Urinary bladder (tissue), 4 donors: ENCODE measurements around the gene SPOP. TPM values are rescaled to one million over a fixed set of nuclear protein-coding genes. Genes with fewer than 3 reads are reported as not detected.

Experiments
- DNase-seq: peaks from one replicate; pipeline ENCODE4 v3.0.0-alpha.2; 2015; ENCODE audit errors: extremely low spot score
- H3K27ac ChIP-seq: one replicate; pipeline ENCODE4 v1.5.1; 2013; ENCODE audit warnings: low read depth, mild to moderate bottlenecking, moderate library complexity
- H3K36me3 ChIP-seq: one replicate; pipeline ENCODE4 v1.6.1; 2013; ENCODE audit warnings: mild to moderate bottlenecking, moderate library complexity; ENCODE audit not compliant: insufficient read depth
- H3K4me1 ChIP-seq: one replicate; pipeline ENCODE4 v1.6.1; 2013; ENCODE audit warnings: mild to moderate bottlenecking, moderate library complexity; ENCODE audit not compliant: insufficient read depth
- H3K4me3 ChIP-seq: one replicate; pipeline ENCODE4 v1.5.1; 2013; ENCODE audit warnings: low read depth, low read length
- WGBS: extraction: QIAGEN DNeasy Blood & Tissue Kit; methylation state at CpG from one replicate; pipeline ENCODE4 v1.1.7; 2013; 5-methylcytosine and 5-hydroxymethylcytosine counted together
- polyA plus RNA-seq: library from polyadenylated mRNA; stranded (reverse); fragments of 200-250 nt; gene quantifications from one replicate; pipeline ENCODE4 v1.2.3, GENCODE V29; 2013
- total RNA-seq: library from RNA; depleted of rRNA; stranded (reverse); fragments of >200 nt; gene quantifications from one replicate; pipeline ENCODE4 v1.2.3, GENCODE V29; 2014
- donor health status: healthy with polysubstance abuse.
- donor health status: healthy.

The SPOP gene
- total and polyA plus RNA-seq, 2 donors = 92.4 to 174 TPM

DNA sequence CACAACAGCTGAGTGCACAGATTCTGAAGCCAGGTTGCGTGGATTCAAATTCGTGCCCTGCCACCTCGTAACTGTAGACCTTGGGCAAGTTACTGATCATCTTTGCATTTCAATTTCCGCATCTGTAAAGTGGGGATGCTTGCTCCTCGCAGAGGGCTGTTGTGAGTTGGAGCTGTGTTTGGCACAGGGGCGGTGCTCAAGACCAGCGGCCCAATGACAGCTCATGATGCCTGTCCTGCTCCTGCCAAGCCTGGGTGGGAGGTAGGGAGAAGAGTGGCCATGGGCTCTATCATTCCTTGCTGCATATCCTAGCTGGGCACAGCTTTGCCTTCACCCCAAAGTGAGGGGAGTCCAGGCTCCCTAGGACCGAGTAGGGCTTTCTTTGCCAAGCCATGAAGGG, 89.6 kb downstream of the SPOP start:
- Histone ChIP-seq H3K27ac (no peak overlapping the region), H3K4me1 (no peaks in the 10 kb centered on the region), H3K36me3 (no peaks in the 10 kb centered on the region), H3K4me3 (no peak overlapping the region)
- 87% methylated on average over 8 of the region's 8 CpGs for WGBS
- no peak for DNase-seq

DNA sequence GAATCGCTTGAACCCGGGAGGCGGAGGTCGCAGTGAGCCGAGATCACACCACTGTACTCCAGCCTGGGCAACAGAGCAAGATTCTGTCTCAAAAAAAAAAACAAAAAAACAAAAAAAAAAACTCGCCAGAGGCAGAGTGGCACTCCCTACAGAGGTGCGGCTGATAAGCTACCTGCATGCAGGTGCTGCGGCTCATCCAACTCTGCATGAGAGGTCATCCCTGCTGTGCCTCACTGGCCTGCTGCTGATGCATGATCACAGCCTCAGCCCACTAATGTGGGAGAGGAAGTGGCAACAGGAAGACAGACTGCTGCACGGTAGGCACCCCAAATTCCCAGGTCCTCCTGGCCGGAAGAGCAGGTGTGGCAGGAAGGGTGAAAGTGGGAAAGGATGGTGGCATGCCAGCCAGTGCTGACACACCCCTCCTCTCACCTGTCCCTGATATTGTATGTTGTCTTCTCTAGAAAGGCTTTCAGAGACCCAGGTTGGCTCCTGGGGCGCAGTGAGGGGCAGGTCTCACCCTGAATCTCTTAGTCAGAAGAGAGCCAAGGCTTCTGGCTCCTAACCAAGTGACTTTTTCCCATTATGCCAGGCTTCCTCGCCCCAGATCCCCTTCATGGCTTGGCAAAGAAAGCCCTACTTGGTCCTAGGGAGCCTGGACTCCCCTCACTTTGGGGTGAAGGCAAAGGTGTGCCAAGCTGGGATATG, 90.4 kb downstream of the SPOP start:
- no peaks in the 10 kb centered on the region for H3K36me3 ChIP-seq
- no peak overlapping the region for H3K4me3 ChIP-seq
- H3K4me1 ChIP-seq = no peaks in the 10 kb centered on the region
- no peak for DNase-seq
- 83% methylated on average over 12 of the region's 12 CpGs for WGBS
- H3K27ac ChIP-seq = no peak overlapping the region

DNA sequence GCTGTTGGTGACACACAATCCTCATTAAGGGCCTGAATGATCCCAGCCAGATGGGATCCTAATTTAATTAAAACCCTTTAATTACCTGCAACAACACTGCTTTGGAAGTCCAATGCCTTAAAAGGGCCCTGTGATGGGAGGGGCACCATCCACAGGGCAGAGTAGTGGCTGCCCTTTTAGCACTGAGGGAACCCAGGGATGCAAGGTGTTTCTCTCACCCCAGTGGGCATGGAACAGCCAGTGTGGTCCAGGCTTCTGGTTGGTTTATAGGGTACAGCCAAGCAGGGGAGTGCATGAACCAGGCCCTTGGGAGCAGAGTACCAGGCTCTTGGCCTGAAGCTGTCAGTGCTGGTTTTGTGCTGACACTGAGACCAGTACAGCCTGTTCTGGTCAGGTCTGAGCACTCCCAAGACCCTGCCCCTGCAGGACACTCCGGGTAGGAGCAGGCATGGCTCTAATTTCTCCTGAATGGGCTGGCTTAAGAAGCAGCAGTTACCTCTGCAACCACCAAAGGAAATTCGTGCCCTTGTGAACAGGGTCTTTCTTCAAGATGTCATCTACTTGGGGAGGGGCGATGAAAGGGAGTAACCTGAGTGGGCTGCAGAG, 92.4 kb downstream of the SPOP start:
- WGBS = 61% methylated on average over 3 of the region's 3 CpGs
- Histone ChIP-seq H3K4me3 (no peak overlapping the region), H3K36me3 (no peaks in the 10 kb centered on the region), H3K4me1 (no peaks in the 10 kb centered on the region), H3K27ac (no peak overlapping the region)
- DNase-seq = no peak

DNA sequence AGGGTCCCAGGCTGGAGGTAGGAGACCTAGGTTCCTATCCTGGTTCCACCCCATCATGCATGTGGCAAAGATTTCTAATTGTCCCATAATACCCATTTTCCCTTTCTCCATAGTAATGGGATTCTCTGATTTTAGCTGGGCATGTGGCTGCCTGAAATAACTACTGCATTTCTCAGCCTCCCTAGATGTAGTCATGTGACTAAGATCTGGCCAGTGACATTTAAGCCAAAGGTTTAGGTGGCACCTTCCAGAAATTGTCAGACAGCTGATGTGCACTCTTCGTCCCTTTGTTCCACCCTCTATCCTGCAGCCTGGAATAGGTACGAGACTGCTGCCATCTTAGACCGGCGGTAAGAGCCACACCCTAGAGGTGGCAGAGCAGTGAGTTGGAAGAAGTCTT, 94.0 kb downstream of the SPOP start:
- no peak overlapping the region for H3K27ac ChIP-seq
- H3K36me3 ChIP-seq = no peaks in the 10 kb centered on the region
- no peaks in the 10 kb centered on the region for H3K4me1 ChIP-seq
- 93% methylated on average over 4 of the region's 4 CpGs for WGBS
- DNase-seq = no peak
- H3K4me3 ChIP-seq = no peak overlapping the region

DNA sequence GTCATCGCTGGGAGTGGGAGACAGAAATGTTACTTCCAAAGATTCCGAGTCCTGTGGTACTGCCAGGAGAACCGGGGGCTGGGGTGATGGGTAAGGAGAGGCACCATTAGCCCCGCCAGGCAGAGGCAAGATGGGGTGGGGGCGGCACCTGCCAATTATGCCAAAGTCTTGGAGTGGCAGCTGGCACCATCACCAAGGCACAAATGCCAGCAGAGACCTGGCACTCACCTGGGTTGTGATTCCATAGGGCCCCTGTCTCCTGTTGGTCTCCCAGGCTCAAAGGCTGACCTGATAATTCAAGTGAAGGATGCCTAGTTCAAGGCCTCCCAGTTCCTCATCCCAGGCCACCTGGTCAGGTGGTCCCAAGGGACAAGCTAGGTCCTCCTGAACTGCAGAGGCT, 94.7 kb downstream of the SPOP start:
- H3K4me1 ChIP-seq = no peaks in the 10 kb centered on the region
- H3K4me3 ChIP-seq = no peak overlapping the region
- no peak overlapping the region for H3K27ac ChIP-seq
- 93% methylated on average over 5 of the region's 5 CpGs for WGBS
- no peaks in the 10 kb centered on the region for H3K36me3 ChIP-seq
- no peak for DNase-seq

DNA sequence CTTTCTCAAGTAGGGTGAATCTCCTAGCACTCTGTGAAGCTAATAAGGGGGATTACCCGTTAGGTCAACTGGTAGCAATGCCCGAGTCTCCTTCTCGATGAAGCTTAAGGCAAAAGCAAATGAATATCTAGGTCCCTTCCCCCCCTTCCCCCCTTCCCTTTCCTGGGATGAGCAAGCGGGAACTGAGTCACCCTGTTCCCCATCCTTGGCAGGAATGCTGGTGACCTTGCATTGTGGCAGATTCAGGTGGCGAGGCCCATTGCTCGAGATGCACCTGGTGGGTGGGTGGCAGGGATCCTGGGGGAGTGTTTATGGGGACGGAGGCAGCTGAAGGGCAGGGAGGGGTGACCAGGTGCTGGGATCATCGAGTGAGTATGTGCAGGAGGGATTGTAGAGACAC, 95.1 kb downstream of the SPOP start:
- WGBS = 81% methylated on average over 8 of the region's 8 CpGs
- no peaks in the 10 kb centered on the region for H3K36me3 ChIP-seq
- H3K4me3 ChIP-seq = no peak overlapping the region
- H3K4me1 ChIP-seq = no peaks in the 10 kb centered on the region
- H3K27ac ChIP-seq = no peak overlapping the region
- no peak for DNase-seq

DNA sequence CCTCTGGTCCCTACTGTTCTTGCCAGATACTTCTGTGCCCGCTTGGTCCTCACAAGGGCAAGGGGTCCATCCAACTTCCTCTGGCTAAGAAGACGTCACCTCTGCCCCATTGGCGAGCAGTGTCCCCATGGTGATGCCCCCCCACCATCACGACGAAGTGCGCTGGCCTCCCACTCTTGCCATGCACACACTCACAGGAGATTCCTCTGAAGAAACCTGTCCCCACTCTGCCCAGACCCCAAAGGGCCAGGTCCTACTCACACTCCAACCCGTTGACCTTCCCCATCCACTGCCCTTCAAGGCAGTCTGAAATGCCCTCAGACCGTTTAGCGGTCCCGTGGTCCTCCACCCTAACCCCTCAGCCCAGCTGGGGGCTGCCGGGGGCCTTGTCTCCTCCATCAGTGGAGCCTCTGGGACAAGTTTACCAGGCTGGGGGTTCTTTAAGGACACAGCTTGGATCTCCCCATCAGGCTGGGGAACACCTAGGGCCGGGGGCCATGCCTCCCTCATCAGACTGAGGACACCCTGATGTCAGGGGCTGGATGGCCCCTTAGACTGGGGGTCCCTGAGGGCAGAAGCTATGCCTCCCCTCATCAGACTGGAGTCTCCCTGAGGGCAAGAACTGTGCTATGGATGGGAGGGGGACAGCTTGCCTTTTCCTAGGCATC, 95.7 kb downstream of the SPOP start:
- Histone ChIP-seq H3K4me1 (no peaks in the 10 kb centered on the region), H3K27ac (no peak overlapping the region), H3K4me3 (no peak overlapping the region), H3K36me3 (no peaks in the 10 kb centered on the region)
- 86% methylated on average over 12 of the region's 12 CpGs for WGBS
- DNase-seq = no peak

DNA sequence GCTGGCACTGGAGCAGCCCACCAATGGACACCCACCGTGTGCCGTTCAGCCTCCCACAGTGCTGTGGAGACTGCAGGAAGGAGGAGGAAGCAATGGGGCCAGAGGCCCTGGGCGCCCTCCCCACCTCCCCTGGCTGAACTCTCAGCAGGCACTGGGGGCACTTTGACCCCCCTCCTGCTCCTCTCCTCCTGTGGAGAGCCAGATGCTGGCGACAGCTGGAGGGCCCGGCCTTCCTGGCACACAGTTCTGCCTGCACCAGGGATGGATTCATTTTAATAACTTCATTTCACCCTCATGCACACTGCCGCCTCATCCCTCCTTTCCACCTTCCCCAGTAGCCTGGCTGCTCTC, 96.3 kb downstream of the SPOP start:
- Histone ChIP-seq H3K4me1 (no peaks in the 10 kb centered on the region), H3K36me3 (no peaks in the 10 kb centered on the region), H3K4me3 (no peak overlapping the region), H3K27ac (no peak overlapping the region)
- 57% methylated on average over 6 of the region's 6 CpGs for WGBS
- DNase-seq = no peak

DNA sequence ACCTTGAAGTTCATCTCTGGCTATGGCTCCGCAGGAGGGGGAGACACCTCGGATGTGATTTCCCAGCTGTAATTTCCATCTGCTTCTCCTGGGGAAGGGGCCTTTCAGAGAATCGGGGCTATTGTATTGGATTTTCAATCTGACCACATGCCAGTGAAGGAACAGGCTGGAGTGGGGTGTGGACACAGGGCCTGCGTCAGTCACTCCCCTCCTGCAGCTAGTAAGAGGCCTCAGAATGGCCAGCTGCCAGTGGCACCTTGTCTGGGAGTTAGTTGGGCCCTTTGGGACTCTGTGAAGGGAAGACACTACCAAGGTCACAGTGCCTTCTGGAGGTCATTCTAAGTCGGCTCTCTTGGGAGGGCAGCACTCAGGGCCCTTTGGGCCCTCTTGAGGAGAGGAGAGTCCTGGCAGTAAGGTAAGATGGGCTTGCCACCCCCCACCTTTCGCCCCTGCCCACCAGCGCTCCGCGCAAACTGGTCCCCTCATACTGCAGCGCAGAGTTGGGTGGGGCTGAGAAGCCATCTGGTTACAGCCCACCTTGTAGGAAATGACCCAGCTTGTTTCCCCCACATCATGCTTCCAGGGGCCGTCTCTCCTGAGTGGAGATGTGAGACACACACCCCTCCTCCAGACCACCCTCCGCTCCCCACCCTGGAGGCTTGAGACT, 96.8 kb downstream of the SPOP start:
- no peak for DNase-seq
- 84% methylated on average over 12 of the region's 12 CpGs for WGBS
- Histone ChIP-seq H3K4me1 (no peaks in the 10 kb centered on the region), H3K36me3 (no peaks in the 10 kb centered on the region), H3K27ac (no peak overlapping the region), H3K4me3 (no peak overlapping the region)

DNA sequence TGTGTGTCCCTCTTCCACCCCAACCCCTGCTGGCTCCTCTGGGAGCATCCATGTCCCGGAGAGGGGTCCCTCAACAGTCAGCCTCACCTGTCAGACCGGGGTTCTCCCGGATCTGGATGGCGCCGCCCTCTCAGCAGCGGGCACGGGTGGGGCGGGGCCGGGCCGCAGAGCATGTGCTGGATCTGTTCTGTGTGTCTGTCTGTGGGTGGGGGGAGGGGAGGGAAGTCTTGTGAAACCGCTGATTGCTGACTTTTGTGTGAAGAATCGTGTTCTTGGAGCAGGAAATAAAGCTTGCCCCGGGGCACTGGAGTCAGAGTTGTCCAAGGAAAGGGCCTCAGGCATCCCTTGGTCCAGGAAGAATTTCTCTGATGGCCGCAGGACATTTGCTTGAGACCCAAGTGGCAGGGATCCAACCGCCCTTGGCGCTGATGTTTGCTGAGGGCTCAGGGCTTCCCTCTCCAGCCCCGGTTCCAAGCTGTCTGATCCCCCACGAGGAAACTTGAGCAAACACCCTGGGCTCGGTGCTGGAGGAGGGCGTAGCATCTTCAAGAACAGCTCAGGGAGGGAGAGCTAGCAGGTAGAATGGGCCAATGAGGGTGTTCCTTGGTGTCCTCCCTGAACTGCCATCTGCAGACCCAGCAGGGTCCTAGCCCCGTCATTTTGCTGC, 97.7 kb downstream of the SPOP start:
- WGBS = 87% methylated on average over 21 of the region's 21 CpGs
- H3K4me1 ChIP-seq = no peaks in the 10 kb centered on the region
- no peak for DNase-seq
- no peaks in the 10 kb centered on the region for H3K36me3 ChIP-seq
- no peak overlapping the region for H3K27ac ChIP-seq
- H3K4me3 ChIP-seq = no peak overlapping the region

DNA sequence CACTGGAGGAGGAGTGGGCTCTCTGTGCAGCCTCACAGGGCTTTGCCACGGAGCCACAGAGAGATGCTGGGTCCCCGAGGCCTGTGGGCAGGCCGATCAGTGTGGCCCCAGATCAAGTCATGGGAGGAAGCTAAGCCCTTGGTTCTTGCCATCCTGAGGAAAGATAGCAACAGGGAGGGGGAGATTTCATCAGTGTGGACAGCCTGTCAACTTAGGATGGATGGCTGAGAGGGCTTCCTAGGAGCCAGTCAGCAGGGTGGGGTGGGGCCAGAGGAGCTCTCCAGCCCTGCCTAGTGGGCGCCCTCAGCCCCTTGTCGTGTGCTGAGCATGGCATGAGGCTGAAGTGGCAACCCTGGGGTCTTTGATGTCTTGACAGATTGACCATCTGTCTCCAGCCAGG, 98.4 kb downstream of the SPOP start:
- H3K4me3 ChIP-seq = no peak overlapping the region
- no peak overlapping the region for H3K27ac ChIP-seq
- 93% methylated on average over 5 of the region's 5 CpGs for WGBS
- DNase-seq = no peak
- H3K36me3 ChIP-seq = no peaks in the 10 kb centered on the region
- no peaks in the 10 kb centered on the region for H3K4me1 ChIP-seq

DNA sequence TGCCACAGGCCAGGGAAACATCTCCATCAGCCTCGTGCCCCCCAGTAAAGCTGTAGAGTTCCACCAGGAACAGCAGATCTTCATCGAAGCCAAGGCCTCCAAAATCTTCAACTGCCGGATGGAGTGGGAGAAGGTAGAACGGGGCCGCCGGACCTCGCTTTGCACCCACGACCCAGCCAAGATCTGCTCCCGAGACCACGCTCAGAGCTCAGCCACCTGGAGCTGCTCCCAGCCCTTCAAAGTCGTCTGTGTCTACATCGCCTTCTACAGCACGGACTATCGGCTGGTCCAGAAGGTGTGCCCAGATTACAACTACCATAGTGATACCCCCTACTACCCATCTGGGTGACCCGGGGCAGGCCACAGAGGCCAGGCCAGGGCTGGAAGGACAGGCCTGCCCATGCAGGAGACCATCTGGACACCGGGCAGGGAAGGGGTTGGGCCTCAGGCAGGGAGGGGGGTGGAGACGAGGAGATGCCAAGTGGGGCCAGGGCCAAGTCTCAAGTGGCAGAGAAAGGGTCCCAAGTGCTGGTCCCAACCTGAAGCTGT, 98.9 kb downstream of the SPOP start:
- no peak for DNase-seq
- WGBS = 90% methylated on average over 17 of the region's 17 CpGs
- no peaks in the 10 kb centered on the region for H3K36me3 ChIP-seq
- H3K27ac ChIP-seq = no peak overlapping the region
- H3K4me1 ChIP-seq = no peaks in the 10 kb centered on the region
- H3K4me3 ChIP-seq = no peak overlapping the region

DNA sequence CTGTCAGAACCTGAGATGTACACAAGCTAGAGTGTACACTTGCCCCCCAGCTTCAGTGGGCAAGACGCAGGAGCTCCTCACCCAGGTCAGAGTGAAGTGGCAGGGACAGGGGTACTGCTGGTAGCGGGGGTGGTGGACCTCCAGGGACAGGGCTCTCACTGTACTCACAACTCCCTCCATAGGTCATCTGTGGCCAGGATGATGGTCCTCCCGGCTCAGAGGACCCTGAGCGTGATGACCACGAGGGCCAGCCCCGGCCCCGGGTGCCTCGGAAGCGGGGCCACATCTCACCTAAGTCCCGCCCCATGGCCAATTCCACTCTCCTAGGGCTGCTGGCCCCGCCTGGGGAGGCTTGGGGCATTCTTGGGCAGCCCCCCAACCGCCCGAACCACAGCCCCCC, 99.5 kb downstream of the SPOP start:
- Histone ChIP-seq H3K4me1 (no peaks in the 10 kb centered on the region), H3K27ac (no peak overlapping the region)

More for the DNA sequence above, 99.5 kb downstream of the SPOP start:
- H3K36me3 ChIP-seq = no peaks in the 10 kb centered on the region
- H3K4me3 ChIP-seq = no peak overlapping the region
- DNase-seq = no peak
- WGBS = 92% methylated on average over 13 of the region's 13 CpGs
